Measurements from ENCODE around the gene MICU1.

DNA sequence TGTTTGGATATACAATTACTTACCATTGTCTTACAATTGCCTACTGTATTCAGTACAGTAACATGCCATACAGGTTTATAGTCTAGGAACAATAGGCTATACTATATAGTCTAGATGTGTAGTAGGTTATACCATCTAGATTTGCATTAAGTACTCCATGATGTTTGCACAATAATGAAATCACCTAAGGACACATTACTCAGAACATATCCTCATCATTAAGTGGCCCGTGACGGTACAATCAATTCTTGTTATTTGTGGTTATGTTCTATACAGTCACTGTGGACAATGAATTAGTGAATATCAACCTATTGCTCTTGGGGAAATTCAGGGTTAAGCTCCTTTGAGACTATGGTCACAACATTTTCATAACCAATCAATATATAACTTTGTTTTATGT, 75.6 kb downstream of the MICU1 start:
- TF ChIP-seq HNRNPH1 (optimal IDR thresholded peaks at IDR 0.05; ENCODE audit: low read depth, low read length) (no peak), ZNF232 (CRISPR knock-in tag; IDR thresholded peaks at IDR 0.05; ENCODE audit: borderline replicate concordance) (no peak), ZUFSP (CRISPR knock-in tag; IDR thresholded peaks at IDR 0.05; ENCODE audit: borderline replicate concordance) (no peak)
- TF ChIP-seq, protein P1, sequence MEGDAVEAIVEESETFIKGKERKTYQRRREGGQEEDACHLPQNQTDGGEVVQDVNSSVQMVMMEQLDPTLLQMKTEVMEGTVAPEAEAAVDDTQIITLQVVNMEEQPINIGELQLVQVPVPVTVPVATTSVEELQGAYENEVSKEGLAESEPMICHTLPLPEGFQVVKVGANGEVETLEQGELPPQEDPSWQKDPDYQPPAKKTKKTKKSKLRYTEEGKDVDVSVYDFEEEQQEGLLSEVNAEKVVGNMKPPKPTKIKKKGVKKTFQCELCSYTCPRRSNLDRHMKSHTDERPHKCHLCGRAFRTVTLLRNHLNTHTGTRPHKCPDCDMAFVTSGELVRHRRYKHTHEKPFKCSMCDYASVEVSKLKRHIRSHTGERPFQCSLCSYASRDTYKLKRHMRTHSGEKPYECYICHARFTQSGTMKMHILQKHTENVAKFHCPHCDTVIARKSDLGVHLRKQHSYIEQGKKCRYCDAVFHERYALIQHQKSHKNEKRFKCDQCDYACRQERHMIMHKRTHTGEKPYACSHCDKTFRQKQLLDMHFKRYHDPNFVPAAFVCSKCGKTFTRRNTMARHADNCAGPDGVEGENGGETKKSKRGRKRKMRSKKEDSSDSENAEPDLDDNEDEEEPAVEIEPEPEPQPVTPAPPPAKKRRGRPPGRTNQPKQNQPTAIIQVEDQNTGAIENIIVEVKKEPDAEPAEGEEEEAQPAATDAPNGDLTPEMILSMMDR (CRISPR knock-in tag; IDR thresholded peaks at IDR 0.05) = no peak

Measured in HepG2 (cell line).